ENCODE results near the gene GDF2. TPM values are rescaled to one million over a fixed set of nuclear protein-coding genes. Genes with fewer than 3 reads are reported as not detected.

Gene GDF2
- total RNA-seq, 1 donor from 2014 or later, result not detected

DNA sequence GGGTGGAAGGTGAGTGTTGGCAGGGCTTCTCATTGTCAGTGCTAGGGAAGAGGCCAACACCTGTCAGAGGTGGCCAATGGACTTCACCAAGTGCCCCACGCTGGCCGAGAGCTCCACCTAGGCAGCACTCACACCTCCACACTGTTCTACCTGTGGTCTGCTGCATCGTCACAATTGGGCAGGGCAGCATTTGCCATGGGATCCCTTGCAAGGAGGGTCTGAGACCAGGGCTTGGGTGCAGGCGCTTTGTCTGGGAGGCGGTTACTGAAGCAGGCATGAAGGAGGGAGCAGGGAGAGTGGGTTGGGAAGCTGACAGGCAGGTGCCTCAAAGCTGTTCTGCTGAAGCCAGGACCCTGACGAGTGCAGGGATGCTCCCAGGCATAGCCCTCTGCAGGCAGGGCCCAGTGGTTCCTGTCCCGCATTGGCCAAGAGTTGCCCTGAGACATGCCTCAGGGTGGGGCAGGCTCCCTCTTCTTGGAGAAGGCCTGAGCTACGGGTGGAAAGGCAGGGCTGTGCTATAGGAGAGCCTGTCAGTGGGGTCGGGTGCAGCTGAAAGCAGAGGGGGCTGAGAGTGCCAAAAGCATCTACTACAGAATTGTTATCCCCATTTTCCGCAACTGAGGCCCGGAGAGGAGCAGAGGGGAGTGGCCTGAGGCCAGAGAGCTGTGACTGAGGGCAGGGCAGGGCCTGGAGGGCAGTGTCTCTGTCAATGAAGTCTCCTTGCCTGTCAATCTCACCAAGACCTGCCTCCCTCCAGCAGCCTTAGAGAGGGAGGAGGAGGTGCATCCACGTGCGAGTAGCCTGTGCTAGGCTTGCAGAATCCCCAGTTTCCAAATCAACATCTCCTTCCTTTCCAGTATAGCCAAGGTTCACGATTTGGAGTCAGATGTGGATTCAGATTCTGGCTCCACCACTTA lies 29.9 kb downstream of the GDF2 start:
- no peaks in the 10 kb centered on the region for H3K9me3 Mint-ChIP-seq (ENCODE audit: unreplicated experiment)
- no peak overlapping the region for H3K27ac Mint-ChIP-seq (ENCODE audit: unreplicated experiment)
- no peaks in the 10 kb centered on the region for H3K36me3 Mint-ChIP-seq (ENCODE audit: unreplicated experiment)
- DNase-seq (ENCODE audit: extremely low spot score, unreplicated experiment), result no peak
- H3K27me3 Mint-ChIP-seq (ENCODE audit: unreplicated experiment), result no peaks in the 10 kb centered on the region
- no peak overlapping the region for H3K4me3 Mint-ChIP-seq (ENCODE audit: unreplicated experiment)
- no peaks in the 10 kb centered on the region for H3K4me1 Mint-ChIP-seq (ENCODE audit: unreplicated experiment)
- TF ChIP-seq, protein P1, sequence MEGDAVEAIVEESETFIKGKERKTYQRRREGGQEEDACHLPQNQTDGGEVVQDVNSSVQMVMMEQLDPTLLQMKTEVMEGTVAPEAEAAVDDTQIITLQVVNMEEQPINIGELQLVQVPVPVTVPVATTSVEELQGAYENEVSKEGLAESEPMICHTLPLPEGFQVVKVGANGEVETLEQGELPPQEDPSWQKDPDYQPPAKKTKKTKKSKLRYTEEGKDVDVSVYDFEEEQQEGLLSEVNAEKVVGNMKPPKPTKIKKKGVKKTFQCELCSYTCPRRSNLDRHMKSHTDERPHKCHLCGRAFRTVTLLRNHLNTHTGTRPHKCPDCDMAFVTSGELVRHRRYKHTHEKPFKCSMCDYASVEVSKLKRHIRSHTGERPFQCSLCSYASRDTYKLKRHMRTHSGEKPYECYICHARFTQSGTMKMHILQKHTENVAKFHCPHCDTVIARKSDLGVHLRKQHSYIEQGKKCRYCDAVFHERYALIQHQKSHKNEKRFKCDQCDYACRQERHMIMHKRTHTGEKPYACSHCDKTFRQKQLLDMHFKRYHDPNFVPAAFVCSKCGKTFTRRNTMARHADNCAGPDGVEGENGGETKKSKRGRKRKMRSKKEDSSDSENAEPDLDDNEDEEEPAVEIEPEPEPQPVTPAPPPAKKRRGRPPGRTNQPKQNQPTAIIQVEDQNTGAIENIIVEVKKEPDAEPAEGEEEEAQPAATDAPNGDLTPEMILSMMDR (IDR thresholded peaks at IDR 0.05), result no peak

DNA sequence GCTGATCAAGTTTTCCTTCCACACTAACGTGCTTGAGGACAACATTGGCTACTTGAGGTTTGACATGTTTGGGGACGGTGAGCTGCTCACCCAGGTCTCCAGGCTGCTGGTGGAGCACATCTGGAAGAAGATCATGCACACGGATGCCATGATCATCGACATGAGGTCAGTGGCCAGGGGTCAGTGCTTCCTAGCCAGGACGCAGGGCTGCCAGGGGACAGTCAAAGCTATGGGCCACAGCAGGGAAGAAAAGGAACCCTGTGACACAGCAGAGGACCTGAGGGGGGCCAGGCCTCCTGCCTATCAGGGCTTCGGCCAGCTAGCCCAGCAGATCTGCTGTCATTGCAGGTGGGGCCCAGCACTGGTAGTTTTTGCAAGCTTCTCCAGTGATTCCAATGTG lies 31.1 kb downstream of the GDF2 start:
- no peak overlapping the region for H3K27ac Mint-ChIP-seq (ENCODE audit: unreplicated experiment)
- no peak for DNase-seq (ENCODE audit: extremely low spot score, unreplicated experiment)
- H3K36me3 Mint-ChIP-seq (ENCODE audit: unreplicated experiment), result no peaks in the 10 kb centered on the region
- H3K4me3 Mint-ChIP-seq (ENCODE audit: unreplicated experiment), result no peak overlapping the region
- no peaks in the 10 kb centered on the region for H3K9me3 Mint-ChIP-seq (ENCODE audit: unreplicated experiment)
- H3K27me3 Mint-ChIP-seq (ENCODE audit: unreplicated experiment), result no peaks in the 10 kb centered on the region
- no peaks in the 10 kb centered on the region for H3K4me1 Mint-ChIP-seq (ENCODE audit: unreplicated experiment)
- TF ChIP-seq, protein P1 (IDR thresholded peaks at IDR 0.05), result no peak

DNA sequence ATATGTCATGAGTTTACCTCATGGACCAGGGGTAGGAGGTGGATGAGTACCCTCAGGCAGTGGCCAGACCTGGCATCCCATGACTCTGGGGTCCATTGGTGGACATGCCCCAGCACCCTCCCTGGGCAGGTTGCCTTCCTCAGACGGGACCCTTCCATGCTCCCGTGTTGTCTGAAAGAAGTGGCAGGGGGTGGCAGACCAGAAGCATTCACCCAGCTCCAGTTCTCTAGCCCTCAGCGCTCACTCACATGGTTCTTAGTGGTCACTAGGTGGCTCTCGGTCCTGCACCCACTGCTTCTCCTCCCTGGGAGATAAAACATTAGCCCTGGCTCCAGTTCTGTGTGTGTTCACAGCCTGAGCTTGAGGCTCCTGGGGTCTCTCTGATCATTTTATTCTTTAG lies 31.9 kb downstream of the GDF2 start:
- TF ChIP-seq, protein P1 (IDR thresholded peaks at IDR 0.05), result peak; percentile 26
- no peaks in the 10 kb centered on the region for H3K27me3 Mint-ChIP-seq (ENCODE audit: unreplicated experiment)
- no peaks in the 10 kb centered on the region for H3K4me1 Mint-ChIP-seq (ENCODE audit: unreplicated experiment)
- H3K36me3 Mint-ChIP-seq (ENCODE audit: unreplicated experiment), result no peaks in the 10 kb centered on the region
- DNase-seq (ENCODE audit: extremely low spot score, unreplicated experiment), result no peak
- no peak overlapping the region for H3K27ac Mint-ChIP-seq (ENCODE audit: unreplicated experiment)
- no peaks in the 10 kb centered on the region for H3K9me3 Mint-ChIP-seq (ENCODE audit: unreplicated experiment)
- H3K4me3 Mint-ChIP-seq (ENCODE audit: unreplicated experiment), result no peak overlapping the region

DNA sequence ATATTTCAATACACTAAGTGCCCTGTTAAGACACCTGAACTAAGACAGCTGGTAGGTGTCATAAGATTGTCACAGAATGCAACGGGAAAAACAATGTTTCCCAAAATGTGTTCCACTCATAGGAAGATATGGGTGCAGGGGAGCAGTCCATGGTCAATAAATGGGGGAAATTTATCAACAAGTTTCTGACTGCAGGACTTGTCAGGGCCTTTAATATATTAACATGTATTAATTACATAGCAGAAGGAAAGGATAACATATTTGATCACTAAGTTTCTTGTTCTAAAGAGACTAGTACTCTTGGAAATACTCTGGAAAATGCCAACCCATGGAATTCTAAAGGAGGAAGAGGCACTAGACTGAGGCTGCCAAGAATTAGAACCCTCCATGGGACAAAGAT lies 32.6 kb downstream of the GDF2 start:
- Mint-ChIP-seq H3K27me3 (ENCODE audit: unreplicated experiment) (no peaks in the 10 kb centered on the region), H3K9me3 (ENCODE audit: unreplicated experiment) (no peaks in the 10 kb centered on the region), H3K36me3 (ENCODE audit: unreplicated experiment) (no peaks in the 10 kb centered on the region), H3K27ac (ENCODE audit: unreplicated experiment) (no peak overlapping the region), H3K4me3 (ENCODE audit: unreplicated experiment) (no peak overlapping the region), H3K4me1 (ENCODE audit: unreplicated experiment) (no peaks in the 10 kb centered on the region)
- no peak for DNase-seq (ENCODE audit: extremely low spot score, unreplicated experiment)
- TF ChIP-seq, protein P1 (IDR thresholded peaks at IDR 0.05), result no peak

DNA sequence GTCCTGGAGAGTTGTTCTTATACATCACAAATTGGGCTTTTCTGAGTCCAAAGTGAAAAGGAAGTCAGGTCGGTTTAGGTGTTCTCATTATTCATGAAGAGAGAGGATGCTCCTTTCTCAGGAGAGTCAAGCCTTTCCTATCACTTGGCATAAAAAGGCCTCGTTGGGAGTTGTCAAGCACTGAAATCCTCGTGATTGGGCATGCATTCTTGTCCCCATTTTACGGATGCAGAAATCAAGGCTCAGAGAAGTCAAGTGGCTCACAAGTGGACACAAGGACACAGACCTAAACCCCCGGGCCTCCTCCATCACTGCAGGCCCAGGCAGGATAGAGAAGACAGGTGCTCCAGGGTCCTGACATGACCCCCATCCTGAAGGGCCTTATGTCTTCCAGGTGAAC lies 34.5 kb downstream of the GDF2 start:
- TF ChIP-seq, protein P1 (IDR thresholded peaks at IDR 0.05), result no peak
- H3K36me3 Mint-ChIP-seq (ENCODE audit: unreplicated experiment), result no peaks in the 10 kb centered on the region
- DNase-seq (ENCODE audit: extremely low spot score, unreplicated experiment), result no peak
- H3K27me3 Mint-ChIP-seq (ENCODE audit: unreplicated experiment), result no peaks in the 10 kb centered on the region
- no peaks in the 10 kb centered on the region for H3K9me3 Mint-ChIP-seq (ENCODE audit: unreplicated experiment)
- no peak overlapping the region for H3K27ac Mint-ChIP-seq (ENCODE audit: unreplicated experiment)
- no peaks in the 10 kb centered on the region for H3K4me1 Mint-ChIP-seq (ENCODE audit: unreplicated experiment)
- H3K4me3 Mint-ChIP-seq (ENCODE audit: unreplicated experiment), result no peak overlapping the region
